H1 (cell line): ENCODE measurements around the gene KREMEN1. TPM values are rescaled to one million over a fixed set of nuclear protein-coding genes. Genes with fewer than 3 reads are reported as not detected.

Experiments used
- ATF2 ChIP-seq: IDR thresholded peaks from 2 replicates; pipeline ENCODE4 v1.6.1; 2012; ENCODE audit warnings: low read length, inconsistent platforms
- BRCA1 ChIP-seq: IDR thresholded peaks from 2 replicates; pipeline ENCODE4 v1.6.1; 2012; ENCODE audit warnings: low read depth, low read length, improper control_type of control experiment
- JUN ChIP-seq: IDR thresholded peaks from 2 replicates; pipeline ENCODE4 v1.6.1; 2011; ENCODE audit warnings: low read depth, mild to moderate bottlenecking, improper control_type of control experiment, low read length
- PHF8 ChIP-seq: fragments of 200-600 bp; sonication (generic); conservative IDR thresholded peaks from 2 replicates; pipeline ENCODE4 v1.7.1; 2012; ENCODE audit warnings: low read depth, mild to moderate bottlenecking, inconsistent platforms, low read length, moderate library complexity
- POLR2AphosphoS5 ChIP-seq: IDR thresholded peaks from 2 replicates; pipeline ENCODE4 v1.6.1; 2011; ENCODE audit warnings: low read depth, low read length
- SP1 ChIP-seq: IDR thresholded peaks from 2 replicates; pipeline ENCODE4 v1.6.1; 2011; ENCODE audit warnings: low read depth, low read length
- SP2 ChIP-seq: IDR thresholded peaks from 2 replicates; pipeline ENCODE4 v1.6.1; 2012; ENCODE audit warnings: mild to moderate bottlenecking, low read length, inconsistent platforms
- polyA plus RNA-seq, 7 experiments: library from polyadenylated mRNA; depleted of rRNA in 3 of 7; stranded (reverse) in 5 of 7; unstranded in 2 of 7; fragments of >200 nt in 5 of 7; fragments of 200-250 nt in 2 of 7; gene quantifications; 1 replicate in 5 of 7; 2 replicates in 1 of 7; 4 replicates in 1 of 7; pipeline versions ENCODE4 v1.2.1 to v1.2.3, GENCODE V29; 2011 to 2013; ENCODE audit warnings: missing spikeins in 2 of 7, mixed read lengths in 2 of 7
- total RNA-seq: library from RNA; stranded (reverse); fragmentation: NEBNext Ultra II Directional; extraction: Animal tissue kit (Norgen Biotek cat#: 25700); gene quantifications from 2 replicates; pipeline ENCODE4 v1.2.1, GENCODE V29; 2021

The KREMEN1 gene
- total and polyA plus RNA-seq, 2 of the 8 experiments (the other 6 are each of a cell fraction or from before 2014, with no cell fraction given): 2.1 to 3.2 TPM

DNA sequence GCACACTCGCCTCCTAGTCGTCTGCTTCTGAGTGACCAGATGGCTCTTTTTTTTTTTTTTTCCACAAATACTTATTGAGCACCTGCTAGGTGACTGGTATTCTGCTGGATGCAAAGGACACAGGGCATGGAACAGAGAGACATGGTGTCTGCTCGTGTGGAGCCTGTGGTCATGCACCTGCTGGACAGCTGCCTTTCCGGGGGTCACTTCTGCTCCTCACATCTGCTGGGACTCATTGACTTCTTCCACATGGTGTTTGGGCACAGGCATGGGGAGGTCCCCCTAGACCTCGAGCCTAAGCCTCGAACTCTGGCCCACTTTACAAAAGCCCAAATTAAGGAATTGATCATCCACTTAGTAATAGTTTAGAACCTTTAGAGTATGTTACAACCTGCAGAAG, 93.3 kb downstream of the KREMEN1 start (continued):
- TF ChIP-seq POLR2AphosphoS5 (no peak), JUN (no peak), ATF2 (no peak), SP1 (no peak), PHF8 (no peak), BRCA1 (no peak), SP2 (no peak)
